B cell (primary cell): Measurements from ENCODE around the gene PEX14. TPM values are rescaled to one million over a fixed set of nuclear protein-coding genes. Genes with fewer than 3 reads are reported as not detected.

Experiments
- ATAC-seq: fragments of 200-7000 bp; cut with Tn5 transposase; one replicate; pipeline ENCODE4 v1.10.0; 2021; ENCODE audit warnings: low read depth, mild to moderate bottlenecking, moderate number of reproducible peaks, moderate library complexity
- CTCF ChIA-PET: fragments of 350-600 bp; sonication (Branson Sonifier 250); formaldehyde crosslinking; loops from one replicate; lab custom pipeline; 2021; ENCODE audit warnings: antibody characterized with exemption, inconsistent platforms; lab: Charles Lee
- POLR2A ChIA-PET: fragments of 350-600 bp; sonication (Branson Sonifier 250); formaldehyde crosslinking; loops from one replicate; lab custom pipeline; 2021; ENCODE audit warnings: antibody characterized with exemption; lab: Charles Lee
- DNase-seq: peaks from one replicate; pipeline ENCODE4 v3.0.0; 2013
- H2AFZ ChIP-seq: 2 replicates; pipeline ENCODE4 v1.6.1; 2012; ENCODE audit warnings: mild to moderate bottlenecking, low read depth, low read length; ENCODE audit not compliant: insufficient read depth, poor library complexity, severe bottlenecking
- H3K27ac ChIP-seq, 2 donors: 1 replicate in 1 of 2; 2 replicates in 1 of 2; pipeline ENCODE4 v1.5.1; 2012 to 2013; ENCODE audit warnings: low read length in 2 of 2, mild to moderate bottlenecking in 2 of 2, moderate library complexity in 1 of 2
- H3K27me3 ChIP-seq, 4 experiments: fragments of 200-600 bp in 1 of 4; sonication (generic) in 1 of 4; replicated peaks in 1 of 4; 1 replicate in 2 of 4; 2 replicates in 2 of 4; pipeline versions ENCODE4 v1.6.1 to v1.7.0; 2013 to 2016; ENCODE audit warnings: low read length in 3 of 4, mild to moderate bottlenecking in 2 of 4, mixed read lengths in 1 of 4, moderate library complexity in 1 of 4; ENCODE audit not compliant: insufficient read depth in 4 of 4, control insufficient read depth in 3 of 4; ENCODE audit errors: control extremely low read depth in 1 of 4
- H3K36me3 ChIP-seq, 2 experiments: replicated peaks in 1 of 2; 1 replicate in 1 of 2; 2 replicates in 1 of 2; pipeline versions ENCODE4 v1.6.1 to v1.7.1; 2013; ENCODE audit warnings: low read length in 1 of 2; ENCODE audit not compliant: insufficient read depth in 2 of 2, control insufficient read depth in 1 of 2; ENCODE audit errors: control extremely low read depth in 1 of 2, extremely low read depth in 1 of 2
- H3K4me1 ChIP-seq, 2 donors: fragments of 200-600 bp in 1 of 2; sonication (generic) in 1 of 2; 1 replicate in 1 of 2; 2 replicates in 1 of 2; pipeline versions ENCODE4 v1.5.1 to v1.6.1; 2013 to 2017; ENCODE audit warnings: low read length in 2 of 2; ENCODE audit not compliant: control insufficient read depth in 2 of 2, insufficient read depth in 2 of 2
- H3K4me2 ChIP-seq: replicated peaks from 2 replicates; pipeline ENCODE3; 2012; ENCODE audit warnings: mild to moderate bottlenecking, low read depth, low read length; ENCODE audit not compliant: poor library complexity, severe bottlenecking
- H3K4me3 ChIP-seq, 5 experiments: fragments of 200-600 bp in 1 of 5; sonication (generic) in 1 of 5; 1 replicate in 3 of 5; 2 replicates in 2 of 5; pipeline versions ENCODE4 v1.5.1 to v1.7.0; 2011 to 2016; ENCODE audit warnings: low read length in 4 of 5, mild to moderate bottlenecking in 4 of 5, low read depth in 2 of 5, control low read depth in 1 of 5, moderate library complexity in 1 of 5; ENCODE audit not compliant: insufficient read depth in 1 of 5; ENCODE audit errors: control extremely low read depth in 1 of 5, extremely low read depth in 1 of 5
- H3K79me2 ChIP-seq: fragments of 200-600 bp; sonication (generic); one replicate; pipeline ENCODE4 v1.6.0; 2016; ENCODE audit warnings: low read length; ENCODE audit not compliant: control insufficient read depth, insufficient read depth
- H3K9ac ChIP-seq: fragments of 200-600 bp; sonication (generic); 2 replicates; pipeline ENCODE4 v1.6.1; 2017; ENCODE audit warnings: mild to moderate bottlenecking, low read length, moderate library complexity
- H3K9me3 ChIP-seq, 3 donors: one replicate each; pipeline versions ENCODE4 v1.6.1 to v1.7.1; 2013; ENCODE audit warnings: low read length in 2 of 3; ENCODE audit not compliant: control insufficient read depth in 2 of 3, insufficient read depth in 1 of 3; ENCODE audit errors: control extremely low read depth in 1 of 3
- H4K20me1 ChIP-seq: 2 replicates; pipeline ENCODE4 v1.6.0; 2012; ENCODE audit warnings: mild to moderate bottlenecking, low read length; ENCODE audit not compliant: insufficient read depth, control insufficient read depth, poor library complexity, severe bottlenecking
- H3K27ac Mint-ChIP-seq: one replicate; pipeline ENCODE4 v1.8.0; 2021; ENCODE audit warnings: mixed read lengths
- H3K27me3 Mint-ChIP-seq: one replicate; pipeline ENCODE4 v1.8.0; 2021; ENCODE audit warnings: mixed read lengths
- H3K4me1 Mint-ChIP-seq: one replicate; pipeline ENCODE4 v1.8.0; 2021; ENCODE audit warnings: mixed read lengths
- H3K4me3 Mint-ChIP-seq: one replicate; pipeline ENCODE4 v1.8.0; 2021; ENCODE audit warnings: mixed read lengths
- H3K9me3 Mint-ChIP-seq: one replicate; pipeline ENCODE4 v1.8.0; 2022; ENCODE audit warnings: mixed read lengths; ENCODE audit not compliant: insufficient read depth
- CTCF ChIP-seq: fragments of 200-600 bp; IDR thresholded peaks from one replicate; pipeline ENCODE4 v1.8.0; 2022; ENCODE audit warnings: antibody characterized with exemption, mild to moderate bottlenecking
- EZH2 ChIP-seq: IDR thresholded peaks from 2 replicates; pipeline ENCODE4 v1.6.1; 2012; ENCODE audit warnings: borderline replicate concordance, low read depth, mild to moderate bottlenecking, moderate library complexity, low read length; ENCODE audit not compliant: insufficient read depth, poor library complexity, severe bottlenecking
- WGBS: methylation state at CpG from one replicate; pipeline ENCODE4 v1.1.5; 2013; ENCODE audit warnings: missing lambda C conversion rate; ENCODE audit not compliant: insufficient coverage; 5-methylcytosine and 5-hydroxymethylcytosine counted together
- intact Hi-C: fragments of 100-400 bp; cut with micrococcal nuclease; formaldehyde crosslinking; loops from one replicate; pipeline ENCODE4 v1.10.0; 2022
- polyA plus RNA-seq: library from polyadenylated mRNA; depleted of rRNA; stranded (reverse); fragments of >200 nt; gene quantifications from 2 replicates; pipeline ENCODE4 v1.2.3, GENCODE V29; 2012
- total RNA-seq, 2 donors: library from RNA; stranded (reverse); fragments of 120-200 nt in 1 of 2; gene quantifications; 1 replicate in 1 of 2; 2 replicates in 1 of 2; pipeline versions ENCODE4 v1.2.3 to v1.2.4, GENCODE V29; 2013 to 2022

Gene PEX14
- total and polyA plus RNA-seq, 2 donors (not counting 1 experiment from before 2014, with no cell fraction given): 14.1 to 19.3 TPM

- Histone ChIP-seq H3K4me1 (no peaks in the 10 kb centered on the region), H3K4me2 (no peak overlapping the region), H3K79me2 (no peaks in the 10 kb centered on the region), H3K27me3 (no peaks in the 10 kb centered on the region), H3K9me3 (no peaks in the 10 kb centered on the region), H3K27ac (no peak overlapping the region), H2AFZ (no peak overlapping the region), H3K36me3 (no peaks in the 10 kb centered on the region), H3K4me3 (no peak overlapping the region), H3K9ac (no peak overlapping the region), H4K20me1 (peaks cover 4% of the 10 kb centered on the region)
- WGBS: 84% methylated on average over 18 of the region's 20 CpGs
- ChIA-PET POLR2A (no interaction called here), CTCF (no interaction called here)
- peaks cover 2% of the 10 kb centered on the region for H3K9me3 Mint-ChIP-seq
- intact Hi-C loops: no loop called here
- no peaks in the 10 kb centered on the region for H3K27me3 Mint-ChIP-seq
- ATAC-seq: no peak
- no peak for DNase-seq
- TF ChIP-seq EZH2: no peak
- TF ChIP-seq CTCF: no peak
- no peak overlapping the region for H3K27ac Mint-ChIP-seq
- peaks cover 18% of the 10 kb centered on the region for H3K4me1 Mint-ChIP-seq
- no peak overlapping the region for H3K4me3 Mint-ChIP-seq
Observed at GRCh38 chr1:10555635-10556429, 81.1 kb downstream of the PEX14 start.

- POLR2A ChIA-PET: no interaction called here
Observed at GRCh38 chr1:10556430-10557005, 81.8 kb downstream of the PEX14 start.

More at GRCh38 chr1:10556430-10557005, 81.8 kb downstream of the PEX14 start:
- H3K9me3 ChIP-seq: no peaks in the 10 kb centered on the region
- no peak overlapping the region for H2AFZ ChIP-seq
- intact Hi-C loops: no loop called here
- H3K4me3 Mint-ChIP-seq: no peak overlapping the region
- TF ChIP-seq CTCF (no peak), EZH2 (no peak)
- peaks cover 18% of the 10 kb centered on the region for H3K4me1 Mint-ChIP-seq
- no peaks in the 10 kb centered on the region for H3K36me3 ChIP-seq
- peaks cover 4% of the 10 kb centered on the region for H4K20me1 ChIP-seq
- H3K4me2 ChIP-seq: no peak overlapping the region
- peak overlapping the region; percentile 13 for H3K27ac Mint-ChIP-seq
- DNase-seq (no peak), ATAC-seq (no peak)
- WGBS: 87% methylated on average over 6 of the region's 9 CpGs
- H3K4me1 ChIP-seq: no peaks in the 10 kb centered on the region
- H3K27me3 ChIP-seq: no peaks in the 10 kb centered on the region
- peaks cover 2% of the 10 kb centered on the region for H3K9me3 Mint-ChIP-seq
- no peak overlapping the region for H3K27ac ChIP-seq
- H3K4me3 ChIP-seq: no peak overlapping the region
- no peaks in the 10 kb centered on the region for H3K27me3 Mint-ChIP-seq
- H3K79me2 ChIP-seq: no peaks in the 10 kb centered on the region
- no peak overlapping the region for H3K9ac ChIP-seq
- CTCF ChIA-PET: interaction anchor here (1.1 kb wide), 1 partner anchor 9 kb away, joined by 6 read pairs; no protein-coding TSS in a partner anchor
